K562 (cell line): ENCODE results near the gene SSTR5. TPM values are rescaled to one million over a fixed set of nuclear protein-coding genes. Genes with fewer than 3 reads are reported as not detected.
A peak's percentile ranks its signal among the peaks of the same experiment; 100 is the strongest.

Source experiments
- ARNT ChIP-seq, 2 experiments: fragments of 450-650 bp; IDR thresholded peaks; 2 replicates each; pipeline ENCODE4 v1.6.1; 2016; ENCODE audit warnings: mild to moderate bottlenecking in 1 of 2
- CTCF ChIP-seq, 3 experiments: IDR thresholded peaks in 2 of 3; conservative IDR thresholded peaks in 1 of 3; 2 replicates each; pipeline ENCODE4 v1.5.1; 2011 to 2012; ENCODE audit warnings: low read length in 3 of 3, mild to moderate bottlenecking in 3 of 3, control low read depth in 2 of 3, improper control_type of control experiment in 1 of 3, inconsistent platforms in 1 of 3, low read depth in 1 of 3, mixed read lengths in 1 of 3, moderate library complexity in 1 of 3; ENCODE audit not compliant: insufficient read depth in 2 of 3
- FIP1L1 ChIP-seq: fragments of 200-400 bp; formaldehyde crosslinking; IDR thresholded peaks from 2 replicates; pipeline ENCODE4 v1.6.1; 2018; ENCODE audit warnings: mild to moderate bottlenecking, low read depth, low read length; ENCODE audit not compliant: poor library complexity, severe bottlenecking
- REST ChIP-seq, 2 experiments: fragments of 450-650 bp; formaldehyde crosslinking in 1 of 2; IDR thresholded peaks; 2 replicates each; pipeline versions ENCODE4 v1.4.0 to v1.6.1; 2014 to 2020; ENCODE audit warnings: mild to moderate bottlenecking in 2 of 2, borderline replicate concordance in 1 of 2, low read depth in 1 of 2
- RFX1 ChIP-seq: fragments of 450-650 bp; IDR thresholded peaks from 2 replicates; pipeline ENCODE4 v1.6.1; 2016; ENCODE audit warnings: mild to moderate bottlenecking, moderate library complexity
- SMC3 ChIP-seq: conservative IDR thresholded peaks from 2 replicates; pipeline ENCODE4 v1.6.1; 2011; ENCODE audit warnings: low read depth, low read length, improper control_type of control experiment; ENCODE audit not compliant: insufficient read depth
- STAG1 ChIP-seq: sonication (generic); formaldehyde crosslinking; IDR thresholded peaks from 2 replicates; pipeline ENCODE4 v1.5.0; 2020; ENCODE audit warnings: missing genetic modification reagents, borderline replicate concordance
- TFE3 ChIP-seq: fragments of 450-650 bp; formaldehyde crosslinking; IDR thresholded peaks from 2 replicates; pipeline ENCODE4 v1.4.0; 2020; ENCODE audit warnings: mild to moderate bottlenecking, mixed read lengths
- ZNF280B ChIP-seq: fragments of 250-450 bp; sonication (Bioruptor Pico); IDR thresholded peaks from 2 replicates; pipeline ENCODE4 v1.5.1; 2021; ENCODE audit warnings: mild to moderate bottlenecking
- ZNF589 ChIP-seq: fragments of 200-800 bp; sonication (Bioruptor generic); IDR thresholded peaks from 2 replicates; pipeline ENCODE4 v1.6.1; 2016; ENCODE audit warnings: low read depth, missing genetic modification characterization, missing compliant biosample characterization
- polyA plus RNA-seq, 8 experiments: library from polyadenylated mRNA; depleted of rRNA in 4 of 8; stranded (reverse) in 5 of 8; unstranded in 3 of 8; fragments of >200 nt; fragmentation: Nextera tagmentation in 2 of 8; fragmentation: Illumina TruSeq in 1 of 8; extraction: Ambion mirVana in 2 of 8; extraction: Trizol in 1 of 8; gene quantifications; 2 replicates each; pipeline versions ENCODE4 v1.2.1 to v1.2.3, GENCODE V29; 2011 to 2014; ENCODE audit warnings: inconsistent platforms in 1 of 8, missing spikeins in 1 of 8
- total RNA-seq, 7 experiments: library from RNA; depleted of rRNA in 6 of 7; stranded (reverse); fragments of >200 nt in 6 of 7; fragmentation: Illumina TruSeq in 2 of 7; extraction: Trizol in 2 of 7; gene quantifications; 2 replicates each; pipeline versions ENCODE4 v1.2.1 to v1.2.3, GENCODE V29; 2011 to 2021; ENCODE audit warnings: low replicate concordance in 1 of 7

Gene SSTR5
- total and polyA plus RNA-seq, 9 of the 15 experiments (the other 6 are each of a cell fraction or from before 2014, with no cell fraction given): not detected

- peak; percentile 72; the same call in 1 of the 2 replicates for TF ChIP-seq REST (IDR thresholded peaks at IDR 0.05; ENCODE audit: borderline replicate concordance)
- TF ChIP-seq REST (CRISPR knock-in tag; IDR thresholded peaks at IDR 0.05; ENCODE audit: low read depth): no peak
- no peak for TF ChIP-seq ZNF280B
- TF ChIP-seq TFE3: no peak
- peak; percentile 47 for TF ChIP-seq FIP1L1
- TF ChIP-seq ARNT (IDR thresholded peaks at IDR 0.05): no peak
- TF ChIP-seq STAG1: peak; percentile 40; the same call in 1 of the 2 replicates
- TF ChIP-seq CTCF (IDR thresholded peaks at IDR 0.05 in 2 of 3, conservative IDR thresholded peaks at IDR 0.05 in 1 of 3; ENCODE audit: insufficient read depth in 2 of 3, low read depth in 1 of 3, low read length in 3 of 3): peak; percentile 59 to 81 (median 63)
- TF ChIP-seq RFX1: no peak
- peak; percentile 71 for TF ChIP-seq SMC3
- no peak for TF ChIP-seq ZNF589 (CRISPR knock-in tag)
These were observed 15.2 kb upstream of the SSTR5 start (continued) for GRCh38 chr16:1057252-1057932.
